T-helper 2 cell treated with Interferon-gamma antibody and Interleukin-4, amounts not matched to agents 5 μg/mL and 100 μg/mL, for 36 hours (primary cell): ENCODE data around the gene IQGAP1.

Source experiments
- DNase-seq: peaks from one replicate; pipeline ENCODE4 v3.0.0; 2021; ENCODE audit warnings: low spot score
- H3K27ac Mint-ChIP-seq: one replicate; pipeline ENCODE4 v1.8.0; 2021; ENCODE audit warnings: mild to moderate bottlenecking, mixed read lengths
- H3K27me3 Mint-ChIP-seq: one replicate; pipeline ENCODE4 v1.8.0; 2021; ENCODE audit warnings: low read depth, mixed read lengths
- H3K36me3 Mint-ChIP-seq: one replicate; pipeline ENCODE4 v1.8.0; 2021; ENCODE audit warnings: low read depth, mixed read lengths
- H3K4me1 Mint-ChIP-seq: one replicate; pipeline ENCODE4 v1.8.0; 2021; ENCODE audit warnings: low read depth, mixed read lengths
- H3K4me3 Mint-ChIP-seq: one replicate; pipeline ENCODE4 v1.8.0; 2022; ENCODE audit warnings: mild to moderate bottlenecking, moderate library complexity, mixed read lengths
- H3K9me3 Mint-ChIP-seq: one replicate; pipeline ENCODE4 v1.8.0; 2021; ENCODE audit warnings: mixed read lengths

The IQGAP1 gene

DNA sequence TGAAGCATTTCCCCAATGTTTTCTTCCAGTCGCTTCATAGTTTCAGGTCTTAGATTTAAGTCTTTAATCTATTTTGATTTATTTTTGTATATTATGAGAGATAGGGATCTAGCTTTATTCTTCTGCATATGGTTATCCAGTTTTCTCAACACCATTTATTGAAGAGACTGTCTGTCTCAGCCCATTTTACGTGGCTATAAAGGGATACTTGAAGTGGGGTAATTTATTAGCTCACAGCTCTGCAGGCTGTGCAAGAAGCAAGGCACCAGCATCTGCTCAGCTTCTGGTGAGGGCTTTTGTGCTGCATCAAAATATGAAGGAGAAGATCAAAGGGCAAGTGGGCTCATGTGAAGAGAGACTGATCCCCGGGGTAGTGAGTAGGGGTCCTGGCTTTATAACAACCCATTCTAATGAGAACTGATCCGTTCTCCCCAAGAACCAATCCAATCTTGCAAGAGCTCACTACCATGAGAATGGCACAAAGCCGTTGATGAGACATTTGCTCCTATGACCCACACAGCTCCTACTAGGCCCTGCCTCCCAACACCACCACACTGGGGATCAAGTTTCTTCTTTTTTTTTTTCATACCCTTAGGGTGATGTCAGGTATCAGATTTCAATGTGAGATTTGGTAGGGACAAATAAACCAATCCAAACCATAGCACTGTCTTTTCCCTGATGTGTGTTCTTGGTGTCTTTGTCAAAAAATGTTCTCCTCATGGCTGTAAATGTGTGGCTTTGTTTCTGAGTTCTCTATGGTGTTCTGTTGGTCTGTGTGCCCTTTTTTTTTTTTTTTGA is 63.2 kb downstream of the IQGAP1 start:
- no peak overlapping the region for H3K4me3 Mint-ChIP-seq
- DNase-seq, result no peak

DNA sequence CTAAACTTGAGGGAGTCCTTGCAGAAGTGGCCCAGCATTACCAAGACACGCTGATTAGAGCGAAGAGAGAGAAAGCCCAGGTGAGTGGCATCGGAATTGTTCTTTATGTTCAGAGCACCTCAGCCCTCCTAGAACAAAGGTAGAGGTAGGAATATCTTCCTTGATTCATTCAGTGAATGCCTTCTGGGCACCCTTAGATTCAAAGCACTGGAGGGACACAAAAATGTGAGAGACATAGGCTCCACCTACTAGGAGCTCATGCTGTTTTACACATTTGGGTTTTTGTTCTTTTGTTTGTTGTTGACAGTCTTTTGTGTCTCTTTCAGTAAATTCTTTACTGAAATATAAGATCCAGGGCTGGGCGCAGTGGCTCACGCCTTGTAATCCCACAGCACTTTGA is 68.2 kb downstream of the IQGAP1 start:
- Mint-ChIP-seq H3K27me3 (no peaks in the 10 kb centered on the region), H3K36me3 (peaks cover 80% of the 10 kb centered on the region), H3K4me3 (no peak overlapping the region), H3K27ac (no peak overlapping the region), H3K9me3 (no peaks in the 10 kb centered on the region), H3K4me1 (no peaks in the 10 kb centered on the region)
- DNase-seq, result no peak

More for the DNA sequence above, 63.2 kb downstream of the IQGAP1 start:
- Mint-ChIP-seq H3K9me3 (no peaks in the 10 kb centered on the region), H3K27ac (no peak overlapping the region), H3K36me3 (peaks cover 74% of the 10 kb centered on the region), H3K27me3 (no peaks in the 10 kb centered on the region), H3K4me1 (no peaks in the 10 kb centered on the region)

DNA sequence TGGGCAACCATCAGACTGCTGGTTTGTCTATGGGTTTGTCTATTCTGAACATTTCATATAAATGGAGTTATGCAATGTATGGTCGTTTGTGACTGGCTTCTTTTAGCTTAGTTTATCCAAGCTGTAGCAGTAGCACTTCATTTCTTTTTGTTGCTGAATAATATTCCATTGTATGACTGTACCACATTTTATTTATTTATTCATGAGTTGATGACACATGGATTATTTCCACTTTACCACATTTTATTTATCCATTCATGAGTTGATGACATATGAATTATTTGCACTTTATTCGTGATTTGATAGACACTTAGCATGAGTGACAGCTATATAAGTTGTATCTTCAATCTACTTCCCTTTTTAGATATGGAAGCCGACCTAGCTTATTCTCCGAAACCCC is 70.0 kb downstream of the IQGAP1 start:
- Mint-ChIP-seq H3K36me3 (peaks cover 71% of the 10 kb centered on the region), H3K9me3 (no peaks in the 10 kb centered on the region), H3K27me3 (no peaks in the 10 kb centered on the region), H3K4me3 (no peak overlapping the region), H3K27ac (no peak overlapping the region), H3K4me1 (peaks cover 7% of the 10 kb centered on the region)
- no peak for DNase-seq

DNA sequence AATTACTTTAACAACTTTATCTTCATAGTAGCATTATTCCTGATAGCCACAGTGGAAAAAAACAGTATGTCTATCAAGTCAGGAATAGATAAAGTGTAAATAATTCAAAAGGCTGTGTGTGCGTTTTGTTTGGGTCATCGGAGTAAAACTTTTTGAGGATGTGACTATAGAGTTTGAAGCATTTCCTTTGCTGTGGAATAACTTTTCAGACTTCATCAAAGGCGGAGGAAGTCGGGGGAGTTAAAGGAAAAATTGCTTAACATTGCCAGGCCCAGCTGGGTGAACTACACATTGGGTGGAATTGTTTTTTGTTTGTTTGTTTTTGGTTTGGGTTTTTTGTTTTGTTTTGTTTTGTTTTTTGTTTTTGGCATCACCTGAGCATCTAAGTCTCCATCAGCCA is 71.3 kb downstream of the IQGAP1 start:
- no peak overlapping the region for H3K27ac Mint-ChIP-seq
- no peaks in the 10 kb centered on the region for H3K27me3 Mint-ChIP-seq
- peaks cover 64% of the 10 kb centered on the region for H3K36me3 Mint-ChIP-seq
- no peaks in the 10 kb centered on the region for H3K9me3 Mint-ChIP-seq
- no peak for DNase-seq
- H3K4me1 Mint-ChIP-seq, result peaks cover 16% of the 10 kb centered on the region
- no peak overlapping the region for H3K4me3 Mint-ChIP-seq

DNA sequence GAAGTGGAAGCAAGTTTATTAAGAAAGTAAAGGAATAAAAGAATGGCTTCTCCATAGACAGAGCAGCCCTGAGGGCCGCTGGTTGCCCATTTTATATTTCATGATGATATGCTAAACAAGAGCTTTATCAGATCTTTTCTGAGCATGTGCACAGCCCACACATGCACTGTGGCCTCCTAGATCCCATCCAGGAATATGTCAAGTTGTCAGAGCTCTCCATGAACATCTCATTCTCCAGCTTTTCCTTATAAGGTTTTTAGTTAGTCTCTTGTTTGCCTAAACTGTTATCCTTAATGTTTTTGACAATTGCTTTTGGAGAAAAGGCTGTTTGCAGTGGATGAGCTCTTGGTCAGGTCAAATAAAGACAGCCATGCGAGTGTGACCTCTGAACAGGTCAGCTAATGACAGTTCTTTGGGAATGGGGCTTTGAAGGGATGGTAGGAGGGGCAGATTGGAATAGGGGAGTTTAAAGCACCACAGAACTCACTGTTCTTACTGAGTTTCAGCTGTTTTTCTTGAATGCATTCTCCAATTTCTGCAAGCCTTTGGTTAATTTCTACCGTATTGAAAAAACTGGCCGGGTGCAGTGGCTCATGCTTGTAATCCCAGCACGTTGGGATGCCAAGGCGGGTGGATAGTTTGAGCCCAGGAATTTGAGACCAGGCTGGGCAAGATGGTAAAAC is 72.2 kb downstream of the IQGAP1 start:
- Mint-ChIP-seq H3K4me3 (no peak overlapping the region), H3K36me3 (peaks cover 57% of the 10 kb centered on the region), H3K27ac (no peak overlapping the region), H3K27me3 (no peaks in the 10 kb centered on the region), H3K4me1 (peaks cover 16% of the 10 kb centered on the region), H3K9me3 (no peaks in the 10 kb centered on the region)
- no peak for DNase-seq

DNA sequence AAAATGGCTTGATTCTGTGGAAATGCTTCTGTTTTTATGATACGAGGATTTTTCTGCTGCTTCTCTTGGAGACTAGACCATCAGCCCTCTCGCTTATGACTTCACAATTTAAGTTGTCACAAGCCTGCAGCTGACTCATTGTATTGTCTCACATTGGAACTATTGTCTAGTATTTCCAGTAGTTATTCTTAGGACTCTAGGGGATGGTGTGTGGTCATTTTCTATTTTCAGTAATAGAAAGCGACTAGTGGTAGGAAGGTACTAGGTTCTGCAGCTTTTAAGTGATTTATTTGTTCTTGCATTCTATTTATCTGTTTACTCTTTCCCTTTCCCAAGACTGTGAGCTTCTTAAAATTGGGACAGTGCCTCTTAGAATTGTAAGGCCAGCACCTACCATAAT is 75.3 kb downstream of the IQGAP1 start:
- H3K4me1 Mint-ChIP-seq, result peaks cover 16% of the 10 kb centered on the region
- no peak overlapping the region for H3K27ac Mint-ChIP-seq
- DNase-seq, result no peak
- H3K36me3 Mint-ChIP-seq, result peaks cover 60% of the 10 kb centered on the region
- no peak overlapping the region for H3K4me3 Mint-ChIP-seq
- no peaks in the 10 kb centered on the region for H3K9me3 Mint-ChIP-seq
- H3K27me3 Mint-ChIP-seq, result no peaks in the 10 kb centered on the region

DNA sequence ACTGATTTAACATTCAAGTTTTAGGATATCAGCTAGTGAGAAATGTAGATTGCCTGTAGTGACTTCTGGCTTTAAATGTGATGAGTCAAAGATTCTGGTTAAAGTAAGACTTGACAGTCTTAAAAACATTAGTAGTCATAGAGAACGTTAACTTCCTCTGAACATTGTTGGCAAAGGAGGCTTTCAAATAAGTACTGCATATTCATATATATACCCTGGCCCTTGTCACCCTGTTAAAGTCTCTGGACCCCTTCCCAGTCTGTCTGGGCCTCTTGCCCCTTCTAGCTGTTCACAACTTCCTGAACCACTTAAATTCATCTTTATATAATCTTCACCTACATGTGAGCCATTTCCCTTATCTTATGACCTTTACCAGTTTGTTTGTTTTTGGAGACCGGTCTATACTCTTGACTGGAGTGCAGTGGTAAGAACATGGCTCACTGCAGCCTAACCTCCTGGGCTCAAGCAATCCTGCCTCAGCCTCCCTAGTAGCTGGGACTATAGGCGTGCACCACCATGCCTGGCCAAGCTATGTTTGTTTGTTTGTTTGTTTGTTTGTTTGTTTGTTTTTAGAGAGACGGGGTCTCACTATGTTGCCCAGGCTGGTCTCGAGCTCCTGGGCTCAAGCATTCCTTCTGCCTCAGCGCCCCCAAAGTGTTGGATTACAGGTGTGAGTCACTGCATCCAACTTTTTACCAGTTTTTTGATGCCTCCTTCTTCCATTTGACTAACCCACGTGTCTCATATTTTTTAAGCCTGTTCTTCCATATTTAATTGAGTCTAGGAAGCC is 77.3 kb downstream of the IQGAP1 start:
- peak overlapping the region; percentile 62 for H3K27ac Mint-ChIP-seq

DNA sequence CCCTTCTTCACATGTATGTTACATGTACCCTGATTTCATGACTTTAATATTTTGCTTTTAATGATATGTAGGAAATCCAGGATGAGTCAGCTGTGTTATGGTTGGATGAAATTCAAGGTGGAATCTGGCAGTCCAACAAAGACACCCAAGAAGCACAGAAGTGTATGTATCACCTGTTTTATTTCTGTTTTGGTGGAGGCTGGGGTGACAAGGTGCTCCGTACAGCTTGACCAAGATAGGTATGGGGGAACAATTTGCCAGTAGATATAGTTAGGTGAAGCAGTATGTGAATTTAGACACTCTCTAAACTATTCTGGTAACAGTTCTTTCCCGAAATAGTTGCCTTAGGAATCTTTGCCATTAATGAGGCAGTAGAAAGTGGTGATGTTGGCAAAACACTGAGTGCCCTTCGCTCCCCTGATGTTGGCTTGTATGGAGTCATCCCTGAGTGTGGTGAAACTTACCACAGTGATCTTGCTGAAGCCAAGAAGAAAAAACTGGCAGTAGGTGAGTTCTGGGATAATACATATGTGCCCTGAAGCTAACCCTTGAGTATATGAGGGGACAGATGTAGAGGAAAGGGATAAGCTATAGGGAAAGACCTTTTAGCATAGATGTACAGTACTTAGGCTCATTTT is 78.0 kb downstream of the IQGAP1 start:
- DNase-seq, result no peak
- peaks cover 53% of the 10 kb centered on the region for H3K36me3 Mint-ChIP-seq
- no peak overlapping the region for H3K27ac Mint-ChIP-seq
- H3K4me3 Mint-ChIP-seq, result no peak overlapping the region
- H3K27me3 Mint-ChIP-seq, result no peaks in the 10 kb centered on the region
- peaks cover 34% of the 10 kb centered on the region for H3K4me1 Mint-ChIP-seq
- H3K9me3 Mint-ChIP-seq, result no peaks in the 10 kb centered on the region

More for the DNA sequence above, 77.3 kb downstream of the IQGAP1 start:
- Mint-ChIP-seq H3K4me3 (no peak overlapping the region), H3K36me3 (peaks cover 52% of the 10 kb centered on the region), H3K9me3 (no peaks in the 10 kb centered on the region), H3K27me3 (no peaks in the 10 kb centered on the region), H3K4me1 (peaks cover 28% of the 10 kb centered on the region)
- no peak for DNase-seq

DNA sequence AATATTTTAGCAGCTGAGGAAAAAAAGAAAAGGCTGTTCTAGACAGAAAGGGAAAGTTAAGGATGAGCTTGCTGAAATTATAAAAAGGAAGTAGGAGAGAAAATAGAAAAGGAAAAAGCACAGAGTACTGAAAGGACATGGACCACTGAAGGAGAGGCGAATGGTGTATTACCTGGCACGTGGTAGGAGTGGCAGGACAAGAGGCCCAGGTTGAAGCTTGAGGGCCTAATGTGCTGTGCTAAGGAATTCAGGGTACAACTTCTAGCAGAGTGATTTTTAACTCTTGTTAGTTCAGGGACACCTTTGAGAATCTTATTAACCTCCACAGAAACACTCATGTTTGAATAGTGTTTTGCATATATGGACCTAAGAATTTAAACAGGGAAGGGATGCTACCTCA is 81.7 kb downstream of the IQGAP1 start:
- H3K4me3 Mint-ChIP-seq, result no peak overlapping the region
- H3K27ac Mint-ChIP-seq, result peak overlapping the region; percentile 28
- no peaks in the 10 kb centered on the region for H3K9me3 Mint-ChIP-seq
- DNase-seq, result no peak
- no peaks in the 10 kb centered on the region for H3K27me3 Mint-ChIP-seq
- H3K36me3 Mint-ChIP-seq, result peaks cover 69% of the 10 kb centered on the region
- H3K4me1 Mint-ChIP-seq, result peaks cover 20% of the 10 kb centered on the region

DNA sequence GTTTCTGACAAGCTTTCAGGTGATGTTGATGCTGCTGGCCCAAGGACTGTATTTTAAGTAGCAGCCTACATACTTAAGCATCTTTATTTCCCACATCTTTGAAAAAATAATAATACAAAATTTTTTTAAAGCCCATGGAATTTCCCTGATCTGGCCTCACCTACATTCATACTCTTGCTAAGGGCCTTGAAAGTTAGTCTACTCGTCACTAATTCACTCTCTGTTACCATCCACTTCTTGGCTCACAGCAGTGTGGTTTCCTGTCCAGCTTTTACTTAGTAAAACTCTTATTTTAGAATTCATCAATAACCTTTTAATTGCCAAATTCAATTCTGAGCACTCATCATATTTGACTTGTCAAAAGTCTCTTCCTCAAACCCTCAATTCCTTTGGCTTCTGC is 82.4 kb downstream of the IQGAP1 start:
- Mint-ChIP-seq H3K27ac (peak overlapping the region; percentile 29), H3K27me3 (no peaks in the 10 kb centered on the region), H3K9me3 (no peaks in the 10 kb centered on the region), H3K4me1 (peaks cover 20% of the 10 kb centered on the region), H3K36me3 (peaks cover 66% of the 10 kb centered on the region), H3K4me3 (no peak overlapping the region)
- DNase-seq, result no peak

DNA sequence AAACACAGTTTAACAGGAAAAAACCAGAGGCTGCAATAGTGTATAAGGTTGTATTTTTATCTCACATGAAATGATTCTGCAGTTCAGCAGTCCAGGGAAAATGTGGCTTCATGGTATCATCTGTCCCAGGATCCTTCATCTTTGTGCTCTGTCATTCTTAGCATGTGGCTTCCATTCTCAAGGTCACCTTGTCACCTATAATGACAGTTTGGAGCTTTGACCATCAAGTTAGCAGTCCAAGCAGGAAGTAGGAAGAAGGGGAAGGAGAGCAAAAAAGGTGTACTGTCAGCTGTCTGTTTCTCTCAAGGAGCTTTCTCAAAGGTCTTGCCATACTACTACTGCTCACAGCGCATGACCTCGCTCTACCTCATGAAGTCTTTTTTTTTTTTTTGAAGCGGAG is 83.1 kb downstream of the IQGAP1 start:
- Mint-ChIP-seq H3K27me3 (no peaks in the 10 kb centered on the region), H3K9me3 (no peaks in the 10 kb centered on the region), H3K4me1 (peaks cover 20% of the 10 kb centered on the region), H3K4me3 (no peak overlapping the region), H3K36me3 (peaks cover 59% of the 10 kb centered on the region), H3K27ac (peak overlapping the region; percentile 29)
- DNase-seq, result no peak

DNA sequence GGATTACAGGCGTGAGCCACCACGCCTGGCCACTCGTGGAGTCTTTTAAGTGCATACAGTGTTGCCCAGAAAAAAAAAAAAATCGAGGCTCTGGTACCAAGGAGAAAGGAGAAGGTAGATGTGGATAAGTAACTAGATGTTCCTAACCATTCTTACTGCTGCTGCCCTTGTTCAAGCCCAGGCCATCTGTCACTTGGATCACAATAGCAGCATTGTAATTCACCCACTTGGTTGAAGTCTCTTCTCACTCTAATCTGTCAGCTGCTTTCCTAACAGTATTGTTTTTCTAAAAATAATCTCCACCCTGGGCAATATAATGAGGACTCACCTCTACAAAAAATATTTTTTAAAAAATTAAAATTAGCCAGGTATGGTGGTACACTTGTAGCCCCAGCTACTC is 83.7 kb downstream of the IQGAP1 start:
- Mint-ChIP-seq H3K36me3 (peaks cover 60% of the 10 kb centered on the region), H3K4me1 (peaks cover 24% of the 10 kb centered on the region), H3K9me3 (no peaks in the 10 kb centered on the region), H3K27me3 (no peaks in the 10 kb centered on the region), H3K4me3 (no peak overlapping the region), H3K27ac (no peak overlapping the region)
- no peak for DNase-seq

DNA sequence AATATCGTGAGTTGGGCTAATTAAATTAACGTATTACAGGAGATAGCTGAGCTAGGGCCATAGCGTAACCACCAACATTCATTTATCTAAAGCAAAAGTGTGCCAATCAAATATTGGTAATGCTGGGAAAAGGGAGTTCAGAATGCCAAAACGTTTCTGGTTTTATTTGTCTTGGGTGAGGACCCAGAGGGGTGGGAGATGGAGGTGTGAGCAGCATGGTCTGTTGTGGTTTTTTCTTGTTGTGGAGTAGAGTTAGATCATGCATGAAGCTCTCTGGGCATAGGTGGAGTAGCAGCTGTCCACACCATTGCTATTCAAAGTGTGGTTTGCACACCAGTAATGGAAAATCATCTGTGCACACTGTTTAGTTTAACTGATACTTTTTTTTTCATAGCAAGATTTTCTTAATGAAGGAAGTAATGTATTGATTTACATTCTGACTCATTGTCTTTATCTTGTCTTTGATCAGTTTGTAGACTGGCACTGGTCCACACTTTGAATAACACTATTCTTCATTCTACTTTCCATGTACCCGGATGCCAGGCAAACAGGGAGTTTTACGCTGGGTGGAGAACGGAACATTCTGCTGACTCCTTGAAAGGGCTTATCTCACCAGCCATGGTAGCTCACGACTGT is 90.9 kb downstream of the IQGAP1 start:
- H3K4me3 Mint-ChIP-seq, result peak overlapping the region; percentile 17
- peaks cover 48% of the 10 kb centered on the region for H3K4me1 Mint-ChIP-seq
- H3K36me3 Mint-ChIP-seq, result peaks cover 63% of the 10 kb centered on the region
- H3K9me3 Mint-ChIP-seq, result no peaks in the 10 kb centered on the region
- no peak for DNase-seq
- H3K27ac Mint-ChIP-seq, result peak overlapping the region; percentile 13
- H3K27me3 Mint-ChIP-seq, result no peaks in the 10 kb centered on the region
